Testis (tissue), 2 donors: ENCODE measurements around the gene JUP.

Source experiments
- CTCF ChIP-seq, 3 experiments: fragments of 450-650 bp in 2 of 3; fragments of 200-600 bp in 1 of 3; sonication (generic) in 1 of 3; IDR thresholded peaks; one replicate each; pipeline ENCODE4 v1.5.1; 2016 to 2019; ENCODE audit warnings: antibody characterized with exemption in 3 of 3, mild to moderate bottlenecking in 2 of 3, moderate library complexity in 1 of 3
- POLR2A ChIP-seq: fragments of 450-650 bp; IDR thresholded peaks from one replicate; pipeline ENCODE4 v1.6.1; 2017; ENCODE audit warnings: antibody characterized with exemption, mild to moderate bottlenecking, moderate library complexity

GRCh38 chr17:41731836-41732235 lies 54.7 kb downstream of the JUP start:
- TF ChIP-seq CTCF (IDR thresholded peaks at IDR 0.05): no peak
- TF ChIP-seq POLR2A: no peak
